GM23338 (cell line): Measurements from ENCODE around the gene PAH. TPM values are rescaled to one million over a fixed set of nuclear protein-coding genes. Genes with fewer than 3 reads are reported as not detected.

Experiments
- ATAC-seq: fragments of 200-7000 bp; cut with Tn5 transposase; 3 replicates; pipeline ENCODE4 v1.9.1; 2020
- DNase-seq: peaks from one replicate; pipeline ENCODE4 v3.0.0-alpha.2; 2015; ENCODE audit warnings: low spot score
- H2AFZ ChIP-seq: fragments of 200-600 bp; sonication (generic); 2 replicates; pipeline ENCODE4 v1.8.0; 2016; ENCODE audit warnings: antibody characterized with exemption, mild to moderate bottlenecking, moderate library complexity
- H3F3A ChIP-seq: fragments of 200-600 bp; sonication (generic); replicated peaks from 2 replicates; pipeline ENCODE4 v1.8.0; 2017; ENCODE audit warnings: antibody characterized with exemption, mixed run types, low read depth
- H3K27ac ChIP-seq: fragments of 200-600 bp; sonication (generic); 2 replicates; pipeline ENCODE4 v1.6.1; 2016; ENCODE audit warnings: low read depth
- H3K27me3 ChIP-seq: fragments of 200-600 bp; sonication (generic); 2 replicates; pipeline ENCODE4 v1.8.0; 2016; ENCODE audit warnings: mild to moderate bottlenecking, mixed run types, moderate library complexity; ENCODE audit not compliant: insufficient read depth
- H3K36me3 ChIP-seq: fragments of 200-600 bp; sonication (generic); 2 replicates; pipeline ENCODE4 v1.8.0; 2016; ENCODE audit warnings: mild to moderate bottlenecking; ENCODE audit not compliant: insufficient read depth
- H3K4me1 ChIP-seq: fragments of 200-600 bp; sonication (generic); 2 replicates; pipeline ENCODE4 v1.8.0; 2016; ENCODE audit warnings: mild to moderate bottlenecking, moderate library complexity; ENCODE audit not compliant: insufficient read depth
- H3K4me2 ChIP-seq: fragments of 200-600 bp; sonication (generic); 2 replicates; pipeline ENCODE4 v1.7.1; 2017; ENCODE audit warnings: mixed run types
- H3K4me3 ChIP-seq: fragments of 200-600 bp; sonication (generic); 2 replicates; pipeline ENCODE4 v1.6.1; 2016; ENCODE audit warnings: mixed run types
- H3K79me2 ChIP-seq: fragments of 200-600 bp; sonication (generic); replicated peaks from 2 replicates; pipeline ENCODE4 v1.8.0; 2017; ENCODE audit warnings: mild to moderate bottlenecking; ENCODE audit not compliant: insufficient read depth
- H3K9me2 ChIP-seq: fragments of 200-600 bp; sonication (generic); 2 replicates; pipeline ENCODE4 v1.8.0; 2017; ENCODE audit not compliant: insufficient read depth
- H4K20me1 ChIP-seq: fragments of 200-600 bp; sonication (generic); replicated peaks from 2 replicates; pipeline ENCODE4 v1.8.0; 2017; ENCODE audit warnings: mild to moderate bottlenecking; ENCODE audit not compliant: insufficient read depth
- H3K27ac Mint-ChIP-seq: 2 replicates; pipeline ENCODE4 v1.8.0; 2020; ENCODE audit warnings: inconsistent platforms, mild to moderate bottlenecking, moderate library complexity, mixed read lengths
- H3K27me3 Mint-ChIP-seq: 3 replicates; pipeline ENCODE4 v1.8.0; 2022; ENCODE audit warnings: low read depth, mild to moderate bottlenecking, moderate library complexity, mixed read lengths, inconsistent platforms; ENCODE audit not compliant: insufficient read depth, poor library complexity
- H3K36me3 Mint-ChIP-seq: 3 replicates; pipeline ENCODE4 v1.8.0; 2021; ENCODE audit warnings: low read depth, mild to moderate bottlenecking, inconsistent platforms, moderate library complexity, mixed read lengths
- H3K4me1 Mint-ChIP-seq: 3 replicates; pipeline ENCODE4 v1.8.0; 2020; ENCODE audit warnings: mild to moderate bottlenecking, inconsistent platforms, mixed read lengths
- H3K4me3 Mint-ChIP-seq: 3 replicates; pipeline ENCODE4 v1.8.0; 2021; ENCODE audit warnings: moderate library complexity, mild to moderate bottlenecking, inconsistent platforms, mixed read lengths
- H3K9me3 Mint-ChIP-seq: 3 replicates; pipeline ENCODE4 v1.8.0; 2020; ENCODE audit warnings: moderate library complexity, mild to moderate bottlenecking, inconsistent platforms, mixed read lengths
- CREB1 ChIP-seq: fragments of 250-450 bp; sonication (Bioruptor Pico); IDR thresholded peaks from 2 replicates; pipeline ENCODE4 v1.5.0; 2020; ENCODE audit warnings: low read depth, mild to moderate bottlenecking, moderate library complexity
- CTCF ChIP-seq, 2 experiments: fragments of 200-600 bp in 1 of 2; sonication (generic) in 1 of 2; conservative IDR thresholded peaks; 2 replicates each; pipeline versions ENCODE4 v1.5.1 to v1.6.1; 2016 to 2017; ENCODE audit warnings: antibody characterized with exemption in 2 of 2, low read depth in 2 of 2, mild to moderate bottlenecking in 2 of 2, moderate library complexity in 1 of 2
- EZH2 ChIP-seq: fragments of 200-600 bp; sonication (generic); IDR thresholded peaks from one replicate; pipeline ENCODE4 v1.8.0; 2017; ENCODE audit warnings: antibody characterized with exemption, mild to moderate bottlenecking, low read depth; ENCODE audit not compliant: unreplicated experiment
- EZH2phosphoT487 ChIP-seq: fragments of 200-600 bp; sonication (generic); IDR thresholded peaks from one replicate; pipeline ENCODE4 v1.8.1; 2018; ENCODE audit warnings: antibody characterized with exemption; ENCODE audit not compliant: unreplicated experiment
- JUNB ChIP-seq: IDR thresholded peaks from one replicate; pipeline ENCODE4 v1.6.1; 2016; ENCODE audit warnings: antibody characterized with exemption; ENCODE audit not compliant: unreplicated experiment
- NANOG ChIP-seq: IDR thresholded peaks from 2 replicates; pipeline ENCODE4 v1.6.1; 2016; ENCODE audit warnings: antibody characterized with exemption, borderline replicate concordance
- POLR2AphosphoS5 ChIP-seq: IDR thresholded peaks from 2 replicates; pipeline ENCODE4 v1.6.1; 2016; ENCODE audit warnings: antibody characterized with exemption, low read depth
- STAT1 ChIP-seq: IDR thresholded peaks from one replicate; pipeline ENCODE4 v1.6.1; 2016; ENCODE audit warnings: antibody characterized with exemption; ENCODE audit not compliant: unreplicated experiment
- ZNF114 ChIP-seq: fragments of 250-450 bp; sonication (Bioruptor Pico); IDR thresholded peaks from 2 replicates; pipeline ENCODE4 v1.5.0; 2020; ENCODE audit warnings: mild to moderate bottlenecking, moderate library complexity
- ZNF331 ChIP-seq: fragments of 250-450 bp; sonication (Bioruptor Pico); IDR thresholded peaks from 2 replicates; pipeline ENCODE4 v1.5.0; 2020; ENCODE audit warnings: low read depth, mild to moderate bottlenecking, moderate library complexity
- ZNF462 ChIP-seq: fragments of 250-450 bp; sonication (Bioruptor Pico); IDR thresholded peaks from 2 replicates; pipeline ENCODE4 v1.5.0; 2020; ENCODE audit warnings: mild to moderate bottlenecking, moderate library complexity
- polyA plus RNA-seq: library from polyadenylated mRNA; unstranded; fragments of >200 nt; fragmentation: Nextera tagmentation; extraction: Ambion mirVana; gene quantifications from 2 replicates; pipeline ENCODE4 v1.2.1, GENCODE V29; 2016
- total RNA-seq: library from RNA; depleted of rRNA; stranded (reverse); fragments of >200 nt; shearing (Covaris generic); gene quantifications from 2 replicates; pipeline ENCODE4 v1.2.3, GENCODE V29; 2014
- TF ChIP-seq, protein P1 (sequence below): IDR thresholded peaks from 2 replicates; pipeline ENCODE4 v1.6.1; 2016; ENCODE audit warnings: antibody characterized with exemption
- TF ChIP-seq, protein P2 (sequence below): IDR thresholded peaks from one replicate; pipeline ENCODE4 v1.6.1; 2018; ENCODE audit warnings: antibody characterized with exemption; ENCODE audit not compliant: unreplicated experiment

The PAH gene
- total and polyA plus RNA-seq, 2 experiments from 2014 or later: 3.7 to 4.8 TPM

GRCh38 chr12:102806110-102806509 is 110.9 kb downstream of the PAH start (continued):
- TF ChIP-seq POLR2AphosphoS5 (no peak), ZNF114 (CRISPR knock-in tag) (no peak), ZNF331 (no peak), EZH2 (no peak)

DNA sequence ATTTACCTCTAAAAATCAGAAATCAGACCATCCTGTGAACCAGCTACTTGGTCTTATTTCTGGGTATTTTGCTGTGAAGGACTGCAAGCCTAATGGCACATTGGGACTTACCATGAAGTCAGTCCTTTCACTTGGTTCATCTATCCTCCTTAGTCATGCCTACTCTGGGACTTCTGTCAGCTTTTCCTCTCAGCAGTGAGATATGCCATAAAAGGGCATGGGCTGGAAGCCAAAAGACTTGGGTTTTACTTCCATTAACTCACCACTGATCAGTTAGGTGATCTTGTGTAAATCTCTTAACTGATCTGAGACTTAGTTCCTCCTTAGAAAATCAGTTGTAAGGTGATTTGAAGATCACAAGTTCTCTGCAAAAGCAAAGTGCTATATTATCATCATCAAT is 116.5 kb downstream of the PAH start:
- H3K4me1 ChIP-seq: no peaks in the 10 kb centered on the region
- no peaks in the 10 kb centered on the region for H3K9me2 ChIP-seq
- H3K36me3 ChIP-seq: no peaks in the 10 kb centered on the region
- no peaks in the 10 kb centered on the region for H4K20me1 ChIP-seq
- no peaks in the 10 kb centered on the region for H3K79me2 ChIP-seq
- peaks cover 2% of the 10 kb centered on the region; the same call in 2 of the 3 replicates for H3K4me1 Mint-ChIP-seq
- no peaks in the 10 kb centered on the region for H3K36me3 Mint-ChIP-seq
- H3F3A ChIP-seq: no peaks in the 10 kb centered on the region
- H3K4me3 Mint-ChIP-seq: no peak overlapping the region
- H3K4me3 ChIP-seq: no peak overlapping the region
- H2AFZ ChIP-seq: no peak overlapping the region
- no peaks in the 10 kb centered on the region for H3K27me3 ChIP-seq
- no peaks in the 10 kb centered on the region; the same call in 2 of the 3 replicates for H3K9me3 Mint-ChIP-seq
- H3K27ac ChIP-seq: no peak overlapping the region
- H3K27ac Mint-ChIP-seq: no peak overlapping the region
- TF ChIP-seq ZNF462 (CRISPR knock-in tag) (no peak), JUNB (no peak), ZNF331 (no peak), EZH2phosphoT487 (no peak), CREB1 (no peak), STAT1 (no peak), EZH2 (no peak), ZNF114 (CRISPR knock-in tag) (no peak), CTCF (conservative IDR thresholded peaks at IDR 0.05; ENCODE audit: low read depth in 2 of 2) (no peak), POLR2AphosphoS5 (no peak), NANOG (no peak)
- TF ChIP-seq, protein P1, sequence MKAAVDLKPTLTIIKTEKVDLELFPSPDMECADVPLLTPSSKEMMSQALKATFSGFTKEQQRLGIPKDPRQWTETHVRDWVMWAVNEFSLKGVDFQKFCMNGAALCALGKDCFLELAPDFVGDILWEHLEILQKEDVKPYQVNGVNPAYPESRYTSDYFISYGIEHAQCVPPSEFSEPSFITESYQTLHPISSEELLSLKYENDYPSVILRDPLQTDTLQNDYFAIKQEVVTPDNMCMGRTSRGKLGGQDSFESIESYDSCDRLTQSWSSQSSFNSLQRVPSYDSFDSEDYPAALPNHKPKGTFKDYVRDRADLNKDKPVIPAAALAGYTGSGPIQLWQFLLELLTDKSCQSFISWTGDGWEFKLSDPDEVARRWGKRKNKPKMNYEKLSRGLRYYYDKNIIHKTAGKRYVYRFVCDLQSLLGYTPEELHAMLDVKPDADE: no peak
- TF ChIP-seq, protein P2, sequence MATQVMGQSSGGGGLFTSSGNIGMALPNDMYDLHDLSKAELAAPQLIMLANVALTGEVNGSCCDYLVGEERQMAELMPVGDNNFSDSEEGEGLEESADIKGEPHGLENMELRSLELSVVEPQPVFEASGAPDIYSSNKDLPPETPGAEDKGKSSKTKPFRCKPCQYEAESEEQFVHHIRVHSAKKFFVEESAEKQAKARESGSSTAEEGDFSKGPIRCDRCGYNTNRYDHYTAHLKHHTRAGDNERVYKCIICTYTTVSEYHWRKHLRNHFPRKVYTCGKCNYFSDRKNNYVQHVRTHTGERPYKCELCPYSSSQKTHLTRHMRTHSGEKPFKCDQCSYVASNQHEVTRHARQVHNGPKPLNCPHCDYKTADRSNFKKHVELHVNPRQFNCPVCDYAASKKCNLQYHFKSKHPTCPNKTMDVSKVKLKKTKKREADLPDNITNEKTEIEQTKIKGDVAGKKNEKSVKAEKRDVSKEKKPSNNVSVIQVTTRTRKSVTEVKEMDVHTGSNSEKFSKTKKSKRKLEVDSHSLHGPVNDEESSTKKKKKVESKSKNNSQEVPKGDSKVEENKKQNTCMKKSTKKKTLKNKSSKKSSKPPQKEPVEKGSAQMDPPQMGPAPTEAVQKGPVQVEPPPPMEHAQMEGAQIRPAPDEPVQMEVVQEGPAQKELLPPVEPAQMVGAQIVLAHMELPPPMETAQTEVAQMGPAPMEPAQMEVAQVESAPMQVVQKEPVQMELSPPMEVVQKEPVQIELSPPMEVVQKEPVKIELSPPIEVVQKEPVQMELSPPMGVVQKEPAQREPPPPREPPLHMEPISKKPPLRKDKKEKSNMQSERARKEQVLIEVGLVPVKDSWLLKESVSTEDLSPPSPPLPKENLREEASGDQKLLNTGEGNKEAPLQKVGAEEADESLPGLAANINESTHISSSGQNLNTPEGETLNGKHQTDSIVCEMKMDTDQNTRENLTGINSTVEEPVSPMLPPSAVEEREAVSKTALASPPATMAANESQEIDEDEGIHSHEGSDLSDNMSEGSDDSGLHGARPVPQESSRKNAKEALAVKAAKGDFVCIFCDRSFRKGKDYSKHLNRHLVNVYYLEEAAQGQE: no peak
- no peak for ATAC-seq
- H3K4me2 ChIP-seq: no peak overlapping the region
- no peak for DNase-seq
- H3K27me3 Mint-ChIP-seq: no peaks in the 10 kb centered on the region
